A673 (cell line): ENCODE data around the gene ACOT7. TPM values are rescaled to one million over a fixed set of nuclear protein-coding genes. Genes with fewer than 3 reads are reported as not detected.
"Not testable (repeated sequence)": the region's sequence is repeated elsewhere in the genome, so short reads cannot be mapped to it uniquely, and the experiment has no call there.

ENCODE experiments used
- BruUV-seq: library from RNA; stranded (reverse); fragments of 400-500 nt; replicated peaks from 2 replicates; lab custom pipeline; 2021; lab: Mats Ljungman, UMichigan
- CTCF ChIA-PET: fragments of 300-600 bp; sonication (Branson Sonifier 250); formaldehyde crosslinking; loops from one replicate; lab custom pipeline; 2022; ENCODE audit warnings: antibody characterized with exemption; lab: Charles Lee
- POLR2A ChIA-PET: fragments of 300-600 bp; sonication (Branson Sonifier 250); formaldehyde crosslinking; loops from one replicate; lab custom pipeline; 2022; ENCODE audit warnings: antibody characterized with exemption; ENCODE audit not compliant: low non-redundant PET; lab: Charles Lee
- DNase-seq: peaks from one replicate; pipeline ENCODE4 v3.0.0-alpha.2; 2015; ENCODE audit warnings: low spot score
- H3K27ac ChIP-seq: fragments of 200-600 bp; sonication (generic); 2 replicates; pipeline ENCODE4 v1.5.1; 2016; ENCODE audit warnings: mixed run types, low read depth, mild to moderate bottlenecking, mixed read lengths, antibody characterized with exemption, low read length; ENCODE audit not compliant: poor library complexity, severe bottlenecking
- H3K27me3 ChIP-seq: fragments of 200-600 bp; sonication (generic); replicated peaks from 2 replicates; pipeline ENCODE4 v1.6.1; 2017; ENCODE audit warnings: mixed run types, low read depth, mild to moderate bottlenecking, mixed read lengths, antibody characterized with exemption, low read length; ENCODE audit not compliant: insufficient read depth, poor library complexity
- H3K36me3 ChIP-seq: fragments of 200-600 bp; sonication (generic); 2 replicates; pipeline ENCODE4 v1.6.1; 2016; ENCODE audit warnings: mixed run types, mild to moderate bottlenecking, mixed read lengths, antibody characterized with exemption, low read length; ENCODE audit not compliant: insufficient read depth, poor library complexity, severe bottlenecking
- H3K4me1 ChIP-seq: fragments of 200-600 bp; sonication (generic); 2 replicates; pipeline ENCODE4 v1.6.1; 2017; ENCODE audit warnings: mixed run types, mild to moderate bottlenecking, mixed read lengths, antibody characterized with exemption, low read length; ENCODE audit not compliant: insufficient read depth, poor library complexity, severe bottlenecking
- H3K4me3 ChIP-seq: fragments of 200-600 bp; sonication (generic); 2 replicates; pipeline ENCODE4 v1.5.1; 2016; ENCODE audit warnings: low read depth, mixed run types, mild to moderate bottlenecking, mixed read lengths, low read length; ENCODE audit not compliant: poor library complexity, severe bottlenecking
- H3K9me3 ChIP-seq: fragments of 200-600 bp; sonication (generic); 2 replicates; pipeline ENCODE4 v1.6.1; 2016; ENCODE audit warnings: mixed run types, low read depth, mild to moderate bottlenecking, mixed read lengths, antibody characterized with exemption, low read length; ENCODE audit not compliant: poor library complexity, severe bottlenecking
- EZH2 ChIP-seq: fragments of 200-600 bp; sonication (generic); IDR thresholded peaks from 2 replicates; pipeline ENCODE4 v1.6.1; 2017; ENCODE audit warnings: borderline replicate concordance, low read depth, mild to moderate bottlenecking, mixed read lengths, antibody characterized with exemption, low read length; ENCODE audit not compliant: poor library complexity, severe bottlenecking
- intact Hi-C: fragments of 100-400 bp; cut with micrococcal nuclease; formaldehyde crosslinking; loops from one replicate; pipeline ENCODE4 v1.10.0; 2022; ENCODE audit not compliant: unreplicated experiment
- total RNA-seq: library from RNA; stranded (reverse); gene quantifications from 2 replicates; pipeline ENCODE4 v1.2.3, GENCODE V29; 2021
- TF ChIP-seq, protein P1 (sequence below): fragments of 300-800, 200-600 bp; sonication (generic); conservative IDR thresholded peaks from 2 replicates; pipeline ENCODE4 v1.5.1; 2017; ENCODE audit warnings: low read depth, mild to moderate bottlenecking, antibody characterized with exemption, low read length, moderate library complexity, mixed read lengths

ACOT7 gene
- total RNA-seq, 1 experiment from 2014 or later, result 132 TPM

DNA sequence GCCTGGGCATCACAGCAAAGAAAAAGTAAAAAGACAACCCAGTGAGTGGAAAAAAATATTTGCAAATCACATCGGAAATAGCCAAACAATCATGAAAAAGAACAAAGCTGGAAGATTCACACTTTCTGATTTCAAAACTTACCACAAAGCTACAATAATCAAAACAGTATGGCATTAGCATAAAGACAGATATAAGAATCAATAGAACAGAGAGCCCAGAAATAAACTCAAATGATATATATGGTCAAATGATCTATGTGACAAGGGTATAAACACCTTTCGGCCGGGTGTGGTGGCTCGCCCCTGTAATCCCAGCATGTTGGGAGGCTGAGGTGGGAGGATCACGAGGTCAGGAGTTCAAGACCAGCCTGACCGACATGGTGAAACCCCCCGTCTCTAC lies 13.5 kb downstream of the ACOT7 start:
- ChIA-PET CTCF (interaction anchor here (0.6 kb wide), 1 partner anchor 26 kb away, joined by 5 read pairs; no protein-coding TSS in a partner anchor), POLR2A (no interaction called here)
- Histone ChIP-seq H3K4me3 (no peak overlapping the region), H3K36me3 (no peaks in the 10 kb centered on the region), H3K27ac (no peak overlapping the region), H3K9me3 (peaks cover 6% of the 10 kb centered on the region), H3K4me1 (no peaks in the 10 kb centered on the region), H3K27me3 (no peaks in the 10 kb centered on the region)
- BruUV-seq, result no TSS peak
- TF ChIP-seq EZH2, result no peak
- TF ChIP-seq, protein P1, sequence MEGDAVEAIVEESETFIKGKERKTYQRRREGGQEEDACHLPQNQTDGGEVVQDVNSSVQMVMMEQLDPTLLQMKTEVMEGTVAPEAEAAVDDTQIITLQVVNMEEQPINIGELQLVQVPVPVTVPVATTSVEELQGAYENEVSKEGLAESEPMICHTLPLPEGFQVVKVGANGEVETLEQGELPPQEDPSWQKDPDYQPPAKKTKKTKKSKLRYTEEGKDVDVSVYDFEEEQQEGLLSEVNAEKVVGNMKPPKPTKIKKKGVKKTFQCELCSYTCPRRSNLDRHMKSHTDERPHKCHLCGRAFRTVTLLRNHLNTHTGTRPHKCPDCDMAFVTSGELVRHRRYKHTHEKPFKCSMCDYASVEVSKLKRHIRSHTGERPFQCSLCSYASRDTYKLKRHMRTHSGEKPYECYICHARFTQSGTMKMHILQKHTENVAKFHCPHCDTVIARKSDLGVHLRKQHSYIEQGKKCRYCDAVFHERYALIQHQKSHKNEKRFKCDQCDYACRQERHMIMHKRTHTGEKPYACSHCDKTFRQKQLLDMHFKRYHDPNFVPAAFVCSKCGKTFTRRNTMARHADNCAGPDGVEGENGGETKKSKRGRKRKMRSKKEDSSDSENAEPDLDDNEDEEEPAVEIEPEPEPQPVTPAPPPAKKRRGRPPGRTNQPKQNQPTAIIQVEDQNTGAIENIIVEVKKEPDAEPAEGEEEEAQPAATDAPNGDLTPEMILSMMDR, result no peak
- DNase-seq, result no peak
- intact Hi-C loops, result no loop called here

DNA sequence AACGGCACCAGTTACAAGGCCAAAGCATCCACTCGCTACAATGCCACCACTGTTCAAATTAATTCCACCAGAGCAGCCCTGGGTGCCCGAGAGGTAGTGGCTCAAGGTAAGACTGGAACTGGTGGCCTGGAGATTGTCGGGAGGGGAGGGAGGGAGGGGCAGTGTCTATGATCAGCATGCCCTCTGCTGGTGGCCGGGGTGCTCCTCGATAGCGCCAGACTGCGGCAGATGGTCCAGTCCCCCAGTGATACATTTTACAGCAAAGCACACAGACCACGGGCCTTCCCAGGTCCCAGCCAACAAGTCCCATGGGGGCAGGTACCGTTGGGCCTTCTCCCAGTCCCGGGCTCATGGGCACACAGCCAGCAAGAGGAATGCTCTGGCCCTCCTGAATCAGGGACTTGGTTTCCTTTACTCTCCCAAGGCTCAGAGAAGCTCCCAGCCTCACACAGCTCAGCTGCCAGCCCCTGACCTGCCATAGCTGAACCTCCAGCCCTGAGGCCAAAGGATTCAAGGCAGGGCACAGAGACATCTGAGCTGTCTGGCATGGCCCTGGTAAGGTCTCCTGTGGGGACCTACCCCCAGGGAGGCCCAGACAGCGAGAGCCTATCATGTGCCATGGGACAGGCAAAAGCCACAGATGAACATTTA lies 15.3 kb downstream of the ACOT7 start:
- Histone ChIP-seq H3K4me3 (no peak overlapping the region), H3K36me3 (no peaks in the 10 kb centered on the region), H3K27me3 (no peaks in the 10 kb centered on the region), H3K4me1 (no peaks in the 10 kb centered on the region), H3K27ac (no peak overlapping the region), H3K9me3 (peaks cover 6% of the 10 kb centered on the region)
- intact Hi-C loops, result no loop called here
- TF ChIP-seq, protein P1, result no peak
- TF ChIP-seq EZH2, result no peak
- DNase-seq, result no peak
- CTCF ChIA-PET, result no interaction called here
- POLR2A ChIA-PET, result no interaction called here
- BruUV-seq, result no TSS peak

DNA sequence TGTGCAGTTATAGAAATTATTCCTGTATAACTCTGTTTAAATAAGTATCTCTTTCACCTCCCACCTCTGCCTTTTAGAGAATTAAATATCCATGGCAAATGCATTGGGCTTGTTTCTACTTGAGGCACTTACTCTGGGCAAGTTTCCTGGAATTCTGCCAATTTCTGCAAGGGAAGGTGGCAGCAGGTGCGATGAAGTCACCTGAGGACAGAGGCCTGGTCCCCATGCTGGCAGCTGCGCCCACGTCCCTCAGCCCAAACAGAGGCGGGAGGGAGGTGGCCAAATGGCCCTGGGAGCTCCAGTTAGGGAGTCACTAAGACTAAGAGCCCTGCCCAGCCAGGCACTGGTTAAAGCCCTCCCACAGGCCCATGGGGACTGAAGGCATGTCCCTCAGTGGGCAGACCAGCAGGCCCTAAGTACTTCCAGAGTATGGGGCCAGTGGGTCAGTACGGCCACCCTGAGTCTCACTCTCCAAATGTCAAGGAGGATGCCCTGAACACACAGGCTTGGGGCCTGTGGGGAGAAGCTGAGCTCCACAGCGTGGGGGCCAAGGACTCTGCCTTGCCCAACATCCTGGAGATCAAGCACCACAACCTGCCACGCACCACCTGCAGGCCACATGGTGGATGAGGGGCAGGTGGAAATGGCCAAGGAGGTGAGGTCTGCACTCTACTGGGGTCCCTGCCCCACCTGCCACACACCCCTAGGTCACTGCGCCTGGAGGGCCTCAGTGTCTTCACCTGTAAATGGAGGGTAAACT lies 19.4 kb downstream of the ACOT7 start:
- intact Hi-C loops, result no loop called here
- CTCF ChIA-PET, result interaction anchor here (0.7 kb wide), 1 partner anchor 60 kb away, joined by 3 read pairs; no protein-coding TSS in a partner anchor
- POLR2A ChIA-PET, result no interaction called here
- H3K9me3 ChIP-seq, result no peaks in the 10 kb centered on the region
- H3K4me3 ChIP-seq, result no peak overlapping the region
- no peaks in the 10 kb centered on the region for H3K36me3 ChIP-seq
- no TSS peak for BruUV-seq
- TF ChIP-seq EZH2, result no peak
- TF ChIP-seq, protein P1, result no peak
- DNase-seq, result no peak
- no peaks in the 10 kb centered on the region for H3K27me3 ChIP-seq
- no peak overlapping the region for H3K27ac ChIP-seq
- H3K4me1 ChIP-seq, result no peaks in the 10 kb centered on the region

DNA sequence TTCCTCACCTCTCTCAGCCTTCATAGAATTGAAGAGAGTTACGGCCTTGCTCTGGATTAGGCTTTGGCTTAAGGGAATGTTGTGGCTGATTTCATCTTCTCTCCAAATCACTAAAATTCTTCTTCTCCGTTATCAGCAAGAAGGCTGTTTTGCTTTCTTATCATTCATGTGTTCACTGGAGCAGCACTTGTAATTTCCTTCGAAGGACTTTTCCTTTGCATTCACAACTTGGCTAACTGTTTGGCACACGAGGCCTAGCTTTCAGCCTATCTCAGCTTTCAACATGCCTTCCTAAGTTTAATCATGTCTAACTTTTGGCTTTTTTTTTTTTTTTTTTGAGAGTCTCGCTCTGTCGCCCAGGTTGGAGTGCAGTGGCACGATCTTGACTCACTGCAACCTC lies 21.3 kb downstream of the ACOT7 start:
- DNase-seq, H3K9me3 ChIP-seq, BruUV-seq, CTCF ChIA-PET, H3K4me1 ChIP-seq, intact Hi-C loops, H3K27ac ChIP-seq, POLR2A ChIA-PET, H3K27me3 ChIP-seq, H3K4me3 ChIP-seq, H3K36me3 ChIP-seq: not testable (repeated sequence)
